ENCODE results near the gene MAP3K10.

MAP3K10 gene

GRCh38 chr19:40177286-40178070 is 13.7 kb upstream of the MAP3K10 start:
- TF ChIP-seq CTCF (IDR thresholded peaks at IDR 0.05): no peak
- H3K4me1 ChIP-seq (ENCODE audit: control insufficient read depth in 1 of 2, insufficient read depth in 1 of 2, low read depth in 1 of 2, low read length in 1 of 2): no peaks in the 10 kb centered on the region
- no peak overlapping the region for H3K27ac ChIP-seq
- no peaks in the 10 kb centered on the region for H3K9me3 ChIP-seq
- no peak overlapping the region for H3K4me3 ChIP-seq (ENCODE audit: low read depth in 1 of 2, low read length in 1 of 2)
- H3K27me3 ChIP-seq: peaks cover 18% of the 10 kb centered on the region
- H3K36me3 ChIP-seq: no peaks in the 10 kb centered on the region

- H3K27ac ChIP-seq: no peak overlapping the region
- no peak overlapping the region for H3K4me3 ChIP-seq (ENCODE audit: low read depth in 1 of 2, low read length in 1 of 2)
- no peaks in the 10 kb centered on the region for H3K9me3 ChIP-seq
- peaks cover 18% of the 10 kb centered on the region for H3K27me3 ChIP-seq
- H3K36me3 ChIP-seq: no peaks in the 10 kb centered on the region
- TF ChIP-seq CTCF (IDR thresholded peaks at IDR 0.05): no peak
- H3K4me1 ChIP-seq (ENCODE audit: control insufficient read depth in 1 of 2, insufficient read depth in 1 of 2, low read depth in 1 of 2, low read length in 1 of 2): no peaks in the 10 kb centered on the region
Observed at GRCh38 chr19:40178756-40179155, 12.5 kb upstream of the MAP3K10 start.

- Histone ChIP-seq H3K9me3 (no peaks in the 10 kb centered on the region), H3K4me3 (ENCODE audit: low read depth in 1 of 2, low read length in 1 of 2) (no peak overlapping the region), H3K36me3 (no peaks in the 10 kb centered on the region), H3K27ac (no peak overlapping the region), H3K27me3 (peaks cover 45% of the 10 kb centered on the region), H3K4me1 (ENCODE audit: control insufficient read depth in 1 of 2, insufficient read depth in 1 of 2, low read depth in 1 of 2, low read length in 1 of 2) (peaks cover 4 to 7% of the 10 kb centered on the region in 2 experiments)
- no peak for TF ChIP-seq CTCF (IDR thresholded peaks at IDR 0.05)
Observed at GRCh38 chr19:40184273-40184672, 7.0 kb upstream of the MAP3K10 start.

- no peaks in the 10 kb centered on the region for H3K36me3 ChIP-seq
- no peak overlapping the region for H3K27ac ChIP-seq
- no peaks in the 10 kb centered on the region for H3K9me3 ChIP-seq
- peak overlapping the region; percentile 71 to 99 for H3K4me3 ChIP-seq (ENCODE audit: low read depth in 1 of 2, low read length in 1 of 2)
- peaks cover 64% of the 10 kb centered on the region for H3K27me3 ChIP-seq
- no peak for TF ChIP-seq CTCF (IDR thresholded peaks at IDR 0.05)
- H3K4me1 ChIP-seq (ENCODE audit: control insufficient read depth in 1 of 2, insufficient read depth in 1 of 2, low read depth in 1 of 2, low read length in 1 of 2): peaks cover 14 to 20% of the 10 kb centered on the region in 2 experiments
Observed at GRCh38 chr19:40191836-40192646, 815 bp downstream of the MAP3K10 start.

- H3K9me3 ChIP-seq: no peaks in the 10 kb centered on the region
- H3K4me1 ChIP-seq (ENCODE audit: control insufficient read depth in 1 of 2, insufficient read depth in 1 of 2, low read depth in 1 of 2, low read length in 1 of 2): peaks cover 14 to 20% of the 10 kb centered on the region in 2 experiments
Observed at GRCh38 chr19:40192758-40193586, 1.7 kb downstream of the MAP3K10 start.

More at GRCh38 chr19:40192758-40193586, 1.7 kb downstream of the MAP3K10 start:
- TF ChIP-seq CTCF (IDR thresholded peaks at IDR 0.05): no peak
- Histone ChIP-seq H3K4me3 (ENCODE audit: low read depth in 1 of 2, low read length in 1 of 2) (no peak overlapping the region), H3K27ac (no peak overlapping the region), H3K27me3 (peaks cover 55% of the 10 kb centered on the region), H3K36me3 (no peaks in the 10 kb centered on the region)

Data from neutrophil (primary cell).